Endometrial microvascular endothelial cells (primary cell): ENCODE measurements around the gene TOM1L2. TPM values are rescaled to one million over a fixed set of nuclear protein-coding genes. Genes with fewer than 3 reads are reported as not detected.
"Not testable (repeated sequence)": the region's sequence is repeated elsewhere in the genome, so short reads cannot be mapped to it uniquely, and the experiment has no call there.

Experiments used
- in situ Hi-C: cut with HindIII; loops from 2 replicates; pipeline ENCODE4 v1.10.0; 2017; ENCODE audit warnings: low sequenced_read_pairs, low pct_unique_long_range_greater_than_20kb; ENCODE audit errors: inconsistent ontology term
- total RNA-seq: library from RNA; depleted of rRNA; stranded (reverse); fragments of >200 nt; gene quantifications from one replicate; pipeline ENCODE4 v1.2.3, GENCODE V29; 2015; ENCODE audit errors: inconsistent ontology term

Gene TOM1L2
- total RNA-seq, 1 donor from 2014 or later, result 68.5 TPM

DNA sequence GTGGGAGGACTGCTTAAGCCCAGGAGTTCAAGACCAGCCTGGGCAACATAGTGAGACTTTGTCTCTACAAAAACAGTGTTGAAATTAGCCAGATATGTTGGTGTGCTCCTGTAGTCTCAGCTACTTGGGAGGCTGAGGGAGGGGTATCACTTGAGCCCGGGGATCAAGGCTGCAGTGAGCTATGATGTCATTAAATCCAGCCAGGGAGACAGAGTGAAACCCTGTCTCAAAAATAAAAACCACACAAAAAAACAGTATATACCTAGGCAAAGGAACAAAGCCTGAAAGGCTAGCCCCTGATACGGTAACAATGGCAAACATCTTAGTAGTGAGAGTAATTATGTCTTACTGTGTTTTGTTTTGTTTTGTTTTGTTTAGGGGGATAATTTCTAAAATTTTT, 38.0 kb downstream of the TOM1L2 start:
- in situ Hi-C loops, result no loop called here

DNA sequence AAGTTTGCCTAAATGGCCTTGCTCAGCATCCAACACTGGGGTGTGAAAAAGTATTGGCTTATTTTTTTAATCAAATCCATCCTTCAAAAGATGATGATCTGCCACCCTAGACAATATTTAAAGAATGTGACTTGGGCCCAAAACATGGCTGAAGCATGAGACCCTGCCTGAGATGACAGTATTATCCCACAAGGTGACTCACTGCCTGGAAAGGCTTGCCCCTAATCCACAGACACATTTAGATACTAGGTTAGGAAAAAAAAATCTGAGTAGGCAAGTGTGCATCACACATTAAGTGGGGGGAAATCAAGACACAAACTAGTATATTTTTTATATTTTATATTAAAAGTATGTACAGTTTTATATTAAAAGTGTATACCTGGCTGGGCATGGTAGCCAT, 38.4 kb downstream of the TOM1L2 start:
- in situ Hi-C loops, result no loop called here

DNA sequence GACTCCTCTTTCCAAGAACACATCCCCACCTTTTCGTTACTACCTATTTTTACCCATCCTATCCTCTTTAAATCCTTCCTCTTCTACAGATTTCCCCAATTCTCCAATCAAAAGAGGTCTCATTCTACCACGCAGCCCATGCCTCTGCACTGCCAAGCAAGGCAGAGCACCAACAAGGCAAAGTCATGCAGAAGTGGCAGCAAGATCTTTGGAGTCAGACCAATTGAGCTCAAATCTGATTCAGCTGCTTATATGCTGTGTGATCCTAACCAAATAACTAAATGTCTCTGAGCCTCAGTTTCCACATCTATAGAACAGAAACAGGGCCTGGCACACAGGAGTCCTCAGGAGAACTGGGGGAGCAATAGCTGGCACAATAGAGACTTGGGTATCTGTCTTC, 41.0 kb downstream of the TOM1L2 start:
- in situ Hi-C loops, result no loop called here

DNA sequence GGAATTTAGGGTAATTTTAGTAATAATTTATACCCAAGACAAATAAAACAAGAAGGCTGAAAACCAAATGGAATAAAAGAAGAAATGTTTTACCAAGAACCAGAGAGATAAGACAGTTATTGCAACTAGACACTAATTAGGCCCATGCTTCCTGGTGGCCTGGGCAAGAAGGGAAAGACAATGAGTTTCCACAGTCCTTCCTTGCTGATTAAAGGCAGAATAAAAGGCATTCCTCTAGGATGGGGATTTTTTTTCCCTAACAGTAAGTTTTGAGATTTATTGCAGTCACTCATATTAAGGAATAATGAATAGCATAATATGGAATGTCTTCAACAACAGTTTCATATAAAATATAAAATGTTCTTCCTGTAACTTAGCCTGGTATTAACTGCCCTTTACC, 41.5 kb downstream of the TOM1L2 start:
- in situ Hi-C loops, result no loop called here

DNA sequence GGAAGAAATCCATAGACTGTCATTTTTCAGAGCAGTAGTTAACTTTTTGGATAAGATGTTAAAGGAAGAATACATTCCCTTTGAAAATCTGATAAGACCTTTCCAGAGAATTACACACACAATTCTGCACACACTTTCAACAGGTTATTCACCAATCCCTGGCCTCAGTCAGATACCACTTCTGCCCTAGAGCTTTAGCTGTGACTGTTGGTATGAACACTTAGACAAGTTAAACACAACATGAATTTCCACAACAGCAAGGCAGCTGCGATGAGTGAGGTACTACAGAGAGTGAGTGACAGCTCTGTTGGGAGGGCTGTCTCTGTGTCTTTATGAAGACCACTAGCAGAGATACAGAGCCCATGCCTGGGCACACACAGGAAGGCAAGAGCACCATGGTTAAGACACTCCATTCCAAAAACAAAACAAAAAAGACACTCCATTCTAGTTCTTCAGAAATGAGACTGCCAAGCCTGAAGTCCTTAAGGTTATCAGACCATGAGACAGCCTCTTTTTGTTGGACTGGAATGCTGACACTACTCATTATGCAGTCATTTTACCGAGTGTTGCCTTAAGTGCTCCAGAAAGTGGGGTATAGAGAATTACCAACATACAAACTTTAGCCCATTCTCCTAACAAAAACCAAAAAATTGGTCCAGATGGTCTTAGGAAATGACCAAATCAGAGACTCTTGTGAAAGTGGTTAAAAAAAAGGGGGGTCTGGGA, 42.4 kb downstream of the TOM1L2 start:
- in situ Hi-C loops, result no loop called here

DNA sequence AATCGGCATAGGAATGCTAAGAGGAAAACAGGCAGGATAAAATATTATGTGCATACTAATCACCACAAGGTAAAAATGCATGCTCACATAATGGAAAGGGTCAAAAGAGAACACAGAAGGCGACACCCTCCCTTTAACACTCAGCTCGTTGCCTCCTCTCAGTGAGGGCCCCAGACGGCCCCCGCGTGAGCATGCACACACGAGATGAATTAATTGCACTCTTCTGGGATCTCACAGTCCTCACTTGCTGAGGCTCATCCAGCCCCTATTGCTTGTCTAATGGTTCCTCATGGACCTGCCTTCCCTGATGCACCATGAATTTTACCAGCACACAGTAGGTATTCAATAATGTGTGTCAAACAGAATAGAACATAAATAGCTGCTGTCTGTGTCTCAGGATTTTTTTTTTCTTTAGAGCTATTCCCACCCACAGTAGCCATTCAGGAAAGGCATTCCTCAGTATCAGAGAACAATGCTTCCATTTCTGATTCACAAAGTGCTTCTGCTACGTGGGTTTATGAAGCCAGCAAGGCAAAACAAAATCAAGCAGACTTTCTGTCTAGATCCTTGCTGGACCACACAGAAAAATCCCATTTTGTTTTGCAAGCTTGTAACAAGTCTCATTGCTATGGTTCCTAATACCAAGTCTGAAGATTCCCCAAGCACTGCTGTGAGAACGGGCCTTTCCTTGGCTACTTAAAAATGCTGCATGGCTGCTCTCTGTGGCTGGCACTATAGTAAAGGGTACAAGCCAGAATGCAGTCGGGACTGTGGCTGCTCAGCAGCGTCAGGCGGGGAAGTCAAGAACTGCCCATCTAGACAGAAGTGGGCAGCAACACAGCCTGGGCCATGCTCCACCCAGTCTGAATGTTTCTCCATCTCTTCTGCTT, 43.6 kb downstream of the TOM1L2 start:
- in situ Hi-C loops, result no loop called here

DNA sequence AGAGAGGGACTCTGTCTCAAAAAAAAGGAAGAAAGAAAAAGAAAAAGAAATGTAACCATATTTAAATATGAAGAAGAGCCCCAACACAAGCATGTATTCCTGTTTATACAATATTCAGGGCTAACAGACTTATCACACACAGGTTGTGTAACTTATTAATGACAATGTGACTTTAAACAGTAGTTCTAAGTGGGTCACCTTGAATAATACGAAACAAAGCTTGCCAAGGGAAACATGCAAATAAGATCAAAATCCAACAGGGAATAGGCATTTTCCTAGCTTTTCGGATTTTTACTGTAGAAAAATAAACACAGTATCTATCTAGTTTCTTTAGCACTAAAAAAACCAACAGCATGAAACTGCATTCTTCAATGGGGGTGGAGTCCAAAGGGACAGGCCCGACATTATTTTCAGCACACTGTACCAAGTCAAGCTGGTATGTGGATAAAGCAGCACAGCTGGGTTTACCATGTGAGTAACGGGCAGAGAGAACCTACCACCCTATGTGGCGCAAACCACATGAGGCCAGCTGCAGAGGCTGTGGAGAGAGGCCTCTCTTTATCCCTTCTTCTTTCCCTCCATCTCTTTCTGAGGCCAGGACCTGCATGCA, 45.3 kb downstream of the TOM1L2 start:
- in situ Hi-C loops, result no loop called here

DNA sequence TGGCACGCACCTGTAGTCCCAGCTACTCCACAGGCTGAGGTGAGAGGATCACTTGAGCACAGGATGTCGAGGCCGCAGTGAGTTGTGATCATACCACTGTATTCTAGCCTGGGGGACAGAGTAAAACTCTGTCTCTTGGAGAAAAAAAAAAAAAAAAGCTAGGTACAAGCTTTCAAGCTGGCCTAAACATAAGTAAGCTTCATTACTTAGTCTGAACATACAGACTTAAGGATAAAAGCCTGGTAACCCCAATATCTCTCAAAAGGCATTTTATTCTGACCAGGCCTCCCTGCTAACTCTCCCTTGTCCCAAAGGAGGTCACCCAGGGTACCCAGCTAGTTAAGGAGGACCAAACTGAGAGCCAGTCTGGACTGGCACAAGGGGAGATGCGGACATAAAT, 46.2 kb downstream of the TOM1L2 start:
- in situ Hi-C loops, result no loop called here

DNA sequence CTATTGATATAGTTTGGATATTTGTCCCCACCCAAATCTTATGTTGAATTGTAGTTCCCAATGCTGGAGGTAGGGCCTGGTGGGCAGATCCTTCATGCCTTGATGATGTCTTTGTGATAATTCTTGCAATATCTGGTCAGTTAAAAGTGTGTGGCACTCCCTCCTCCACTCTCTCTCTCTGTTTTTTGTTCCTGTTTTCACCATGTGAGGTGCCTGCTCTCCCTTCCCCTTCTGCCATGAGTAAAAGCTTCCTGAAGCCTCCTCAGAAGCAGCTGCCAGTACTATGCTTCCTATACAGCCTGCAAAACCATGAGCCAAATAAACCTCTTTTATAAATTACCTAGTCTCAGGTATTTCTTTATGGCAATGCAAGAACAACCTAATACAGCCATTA, 47.3 kb downstream of the TOM1L2 start:
- in situ Hi-C loops, result no loop called here

DNA sequence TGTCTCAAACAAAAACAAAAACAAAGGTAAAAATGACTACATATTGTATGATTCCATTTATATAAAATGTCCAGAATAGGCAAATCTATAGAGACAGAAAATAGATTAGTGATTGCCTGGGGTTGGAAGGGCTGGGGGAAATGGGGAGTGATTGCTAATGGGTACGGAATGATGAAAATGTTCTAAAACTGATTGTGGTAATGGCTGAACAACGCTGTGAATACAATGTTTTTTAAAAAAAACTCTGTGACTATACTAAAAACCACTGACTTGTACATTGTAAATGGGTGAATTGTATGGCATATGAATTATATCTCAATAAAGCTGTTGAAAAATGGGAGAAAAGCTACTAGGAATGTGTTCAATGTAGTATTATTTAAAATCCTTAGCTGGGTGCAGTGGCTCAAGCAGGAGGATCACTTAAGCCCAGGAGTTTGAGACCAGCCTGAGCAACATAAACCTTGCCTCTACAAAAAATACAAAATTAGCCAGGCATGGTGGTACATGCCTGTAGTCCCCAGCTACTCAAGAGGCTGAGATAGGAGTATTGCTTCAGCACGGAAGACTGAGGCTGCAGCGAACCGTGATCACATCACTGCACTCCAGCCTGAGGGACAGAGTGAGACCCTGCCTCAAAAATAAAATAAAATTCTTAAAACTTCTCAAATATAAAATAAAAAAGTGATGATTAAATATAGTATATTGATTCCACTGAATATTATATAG, 47.9 kb downstream of the TOM1L2 start:
- in situ Hi-C loops, result no loop called here

DNA sequence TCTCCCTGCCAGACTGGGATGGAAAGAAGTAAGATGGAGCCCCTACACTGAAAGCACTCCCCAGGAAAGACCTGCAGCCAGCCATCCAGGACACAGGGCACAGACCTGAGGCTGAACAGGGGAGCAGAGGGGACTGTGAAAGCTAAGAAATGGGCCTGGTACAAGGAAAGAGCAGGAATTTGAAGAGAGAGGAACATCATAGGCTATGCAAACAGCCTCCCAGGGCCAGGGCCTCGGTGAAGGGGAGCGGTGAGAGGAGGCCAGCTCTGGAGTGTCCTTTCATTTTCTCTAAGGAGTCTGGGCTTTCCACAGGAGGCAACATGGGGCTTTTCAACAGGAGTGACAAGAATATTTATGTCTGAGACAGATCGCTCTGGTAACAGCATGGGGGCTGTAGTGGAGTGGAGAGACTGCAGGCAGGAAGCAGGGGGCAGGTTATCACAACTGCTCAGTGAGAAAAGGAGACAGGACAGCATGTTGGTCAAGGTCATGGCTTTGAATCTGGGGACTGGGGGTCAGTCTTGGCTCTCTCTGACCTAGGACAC, 50.1 kb downstream of the TOM1L2 start:
- in situ Hi-C loops, result no loop called here

DNA sequence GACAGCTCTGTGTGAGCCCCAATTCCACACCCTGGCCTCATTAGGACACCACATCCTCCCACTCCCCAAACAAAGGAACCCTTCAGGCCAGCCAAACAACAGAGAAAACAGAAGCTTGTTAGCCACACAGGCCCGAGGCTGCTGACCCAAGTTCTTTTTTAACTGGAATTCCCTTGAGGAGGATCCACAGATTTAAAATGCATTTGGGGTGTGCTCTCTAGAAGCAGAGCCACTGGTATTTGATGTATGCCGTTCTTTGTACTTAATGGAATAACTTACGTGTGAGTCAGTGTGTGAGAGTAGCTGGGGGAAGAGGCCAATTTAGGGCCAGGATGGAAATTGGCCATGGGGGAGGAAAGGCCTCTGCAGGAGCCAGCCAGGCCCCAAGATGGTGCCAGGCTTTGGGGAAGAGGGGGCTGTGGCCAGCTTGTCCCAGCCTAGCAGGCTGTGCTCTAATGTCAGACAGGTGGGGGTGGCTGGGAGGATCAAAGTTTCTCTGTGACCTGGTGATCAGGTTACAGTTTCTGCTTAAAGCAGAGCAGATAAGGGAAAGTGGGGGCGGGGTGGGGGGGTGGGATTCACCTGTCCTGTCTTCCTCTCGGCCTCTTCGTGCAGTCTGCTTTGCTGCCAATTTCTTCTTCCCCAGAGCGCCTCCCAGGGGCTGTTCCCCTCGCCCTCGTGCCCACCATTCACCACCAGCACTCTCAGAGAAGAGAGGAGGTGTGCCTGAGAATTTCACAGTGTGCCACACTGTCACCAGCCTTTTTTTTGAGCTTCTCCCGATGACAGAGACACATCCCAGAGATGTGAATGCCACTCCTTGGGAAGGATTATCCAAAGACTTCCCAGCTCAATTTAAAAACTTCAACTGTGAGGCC, 50.8 kb downstream of the TOM1L2 start:
- in situ Hi-C loops, result no loop called here

DNA sequence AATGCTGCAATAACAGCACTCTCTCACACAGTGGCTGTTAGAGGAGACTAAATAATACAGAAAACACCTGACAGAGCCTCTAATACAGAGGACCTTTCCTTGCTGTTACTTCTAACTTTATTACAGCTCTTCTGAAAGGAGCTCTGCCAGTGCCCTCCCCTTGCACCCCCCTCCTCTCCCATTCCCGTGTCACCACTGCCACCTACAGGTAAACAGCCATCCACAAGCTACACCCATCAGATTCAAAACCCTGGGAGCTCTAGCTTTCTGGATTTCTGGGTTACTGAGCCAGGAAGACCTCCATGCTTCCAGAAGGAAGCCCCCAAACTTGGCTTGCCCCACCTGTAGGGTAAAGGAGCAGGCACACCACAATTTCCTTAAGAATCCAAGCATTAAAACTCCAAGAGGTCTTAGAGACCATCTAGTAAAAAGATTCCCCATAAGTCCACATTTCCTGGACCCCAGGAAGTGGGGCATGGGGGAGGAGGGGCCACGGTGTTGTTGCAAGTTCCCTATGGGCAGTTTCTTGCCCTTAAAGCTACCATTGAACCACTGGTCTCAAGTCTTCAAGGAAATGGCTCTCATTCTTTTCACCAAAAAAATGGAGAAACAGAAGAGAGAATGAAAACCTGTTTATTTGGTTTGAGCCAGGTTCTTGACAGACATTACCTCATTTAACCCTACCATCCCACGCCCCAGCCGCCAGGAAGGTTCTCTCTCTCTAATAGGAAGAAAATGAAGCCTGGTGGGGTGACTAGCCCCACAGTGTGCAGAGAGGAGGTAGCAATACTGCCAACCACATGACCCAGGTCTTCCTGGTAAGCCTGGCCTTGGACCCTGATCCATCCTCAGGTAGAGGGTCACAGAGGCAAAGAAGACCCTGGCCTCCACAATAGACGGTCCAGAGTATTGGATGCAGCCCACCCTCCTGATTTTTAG, 52.8 kb downstream of the TOM1L2 start:
- in situ Hi-C loops, result no loop called here

DNA sequence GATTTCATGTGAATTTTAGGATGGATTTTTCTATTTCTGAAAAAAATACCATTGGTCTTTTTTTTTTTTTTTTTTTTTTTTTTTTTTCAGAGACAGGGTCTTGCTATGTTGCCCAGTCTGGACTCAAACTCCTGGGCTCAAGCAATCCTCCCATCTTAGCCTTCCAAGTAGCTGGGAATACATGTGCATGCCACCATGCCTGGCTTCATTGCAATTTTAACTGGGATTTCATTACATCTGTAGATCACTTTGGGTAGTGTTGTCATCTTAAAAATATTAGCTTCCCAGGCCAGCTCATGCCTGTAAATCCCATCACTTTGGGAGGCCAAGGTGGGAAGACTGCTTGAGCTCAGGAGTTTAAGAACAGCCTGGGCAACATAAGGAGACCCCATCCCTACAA, 54.8 kb downstream of the TOM1L2 start:
- in situ Hi-C loops, result no loop called here

DNA sequence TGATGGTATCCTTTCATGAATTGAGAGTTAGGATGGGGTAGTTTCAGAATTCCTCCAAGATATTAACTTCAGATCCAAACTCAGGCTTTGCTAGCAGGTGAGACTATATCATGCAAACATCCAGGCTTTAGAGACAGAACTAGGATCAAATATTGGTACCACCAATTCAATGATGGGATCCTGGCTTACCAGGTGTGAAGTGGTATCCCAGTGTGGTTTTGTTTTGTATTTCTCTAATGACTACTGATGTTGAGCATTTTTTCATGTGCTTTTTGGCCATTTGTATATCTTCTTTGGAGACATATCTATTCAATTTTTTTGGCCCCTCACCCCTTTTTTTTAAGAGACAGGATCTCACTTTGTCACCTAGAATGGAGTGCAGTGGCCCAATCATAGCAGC, 57.0 kb downstream of the TOM1L2 start:
- in situ Hi-C loops, result no loop called here

DNA sequence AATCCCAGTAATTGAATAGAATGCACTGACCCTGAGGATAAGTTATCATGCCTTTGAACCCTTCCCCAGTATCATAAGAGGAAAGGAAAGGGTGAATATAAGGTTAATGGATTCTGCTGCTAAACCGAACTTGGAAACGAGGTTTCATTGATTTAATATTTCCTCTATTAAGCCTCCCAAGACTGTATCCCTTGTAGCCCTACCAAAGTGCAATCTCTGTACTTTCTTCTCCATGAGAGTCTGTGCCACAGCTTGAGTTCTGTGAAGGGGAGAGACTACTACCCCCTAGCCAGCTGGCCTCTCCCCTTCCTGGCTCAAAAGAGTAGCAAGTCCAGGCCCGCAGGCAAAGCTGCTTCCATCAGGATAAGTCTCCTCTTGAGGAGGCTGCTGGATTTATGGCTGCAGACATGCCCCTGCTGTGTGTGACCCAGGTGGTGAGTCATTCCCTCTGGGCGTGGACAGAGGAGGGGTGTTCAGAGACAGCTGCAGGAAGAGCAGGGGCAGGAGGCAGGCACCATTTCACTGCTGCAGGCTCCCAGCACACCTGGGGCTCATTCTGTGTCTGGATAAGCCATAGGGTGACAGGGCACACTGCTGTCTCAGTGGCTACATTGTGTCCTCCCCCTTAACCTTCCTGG, 58.4 kb downstream of the TOM1L2 start:
- in situ Hi-C loops, result no loop called here

DNA sequence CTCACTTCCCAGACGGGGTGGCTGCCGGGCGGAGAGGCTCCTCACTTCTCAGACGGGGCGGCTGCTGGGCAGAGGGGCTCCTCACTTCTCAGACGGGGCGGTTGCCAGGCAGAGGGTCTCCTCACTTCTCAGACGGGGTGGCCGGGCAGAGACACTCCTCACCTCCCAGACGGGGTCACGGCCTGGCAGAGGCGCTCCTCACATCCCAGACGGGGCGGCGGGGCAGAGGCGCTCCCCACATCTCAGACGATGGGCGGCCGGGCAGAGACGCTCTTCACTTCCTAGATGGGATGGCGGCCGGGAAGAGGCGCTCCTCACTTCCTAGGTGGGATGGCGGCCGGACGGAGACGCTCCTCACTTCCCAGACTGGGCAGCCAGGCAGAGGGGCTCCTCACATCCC, 59.9 kb downstream of the TOM1L2 start:
- in situ Hi-C loops, result not testable (repeated sequence)
